Measurements from ENCODE around the gene RPL7A. TPM values are rescaled to one million over a fixed set of nuclear protein-coding genes. Genes with fewer than 3 reads are reported as not detected.

The RPL7A gene
- total and polyA plus RNA-seq, 2 donors (not counting 3 experiments of a cell fraction or from before 2014, with no cell fraction given): 2,112 to 2,329 TPM

DNA sequence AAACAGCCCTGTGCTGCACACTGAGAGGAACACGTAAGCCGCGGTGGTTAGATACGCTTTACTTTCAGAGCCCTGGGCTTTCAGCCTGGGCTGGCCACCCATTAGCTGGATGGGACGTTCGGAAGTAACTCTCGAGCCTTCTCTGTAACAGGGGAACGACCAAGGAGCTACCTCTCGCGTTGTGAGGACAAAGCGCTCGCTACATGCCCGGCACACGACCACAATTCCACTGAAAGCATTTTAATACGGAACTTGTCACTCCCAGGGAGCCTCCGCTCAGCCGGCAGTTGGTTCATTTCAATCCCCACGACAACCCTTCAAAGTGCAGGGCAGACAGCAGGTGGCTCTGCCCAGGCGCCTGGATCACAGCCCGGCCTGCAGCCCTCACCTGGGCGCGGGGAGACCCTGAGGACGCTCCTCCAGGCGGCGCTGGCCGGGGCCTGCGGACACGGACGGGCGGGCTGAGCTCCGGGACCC, 7.9 kb downstream of the RPL7A start:
- Histone ChIP-seq H2AFZ (ENCODE audit: low read depth, low read length) (no peak overlapping the region), H3K9ac (replicated peaks; ENCODE audit: extremely low read depth, insufficient read depth, low read length) (peak overlapping the region; percentile 78), H3K36me3 (ENCODE audit: control insufficient read depth in 2 of 2, extremely low read depth in 1 of 2, insufficient read depth in 2 of 2, low read length in 2 of 2) (peaks cover 6 to 22% of the 10 kb centered on the region in 2 experiments), H4K20me1 (replicated peaks; ENCODE audit: control insufficient read depth, extremely low read depth, insufficient read depth, low read length) (no peaks in the 10 kb centered on the region), H3K9me3 (replicated peaks; ENCODE audit: control insufficient read depth, insufficient read depth, low read length) (no peaks in the 10 kb centered on the region), H3K79me2 (ENCODE audit: control insufficient read depth, insufficient read depth, low read length) (no peaks in the 10 kb centered on the region), H3K4me1 (ENCODE audit: control insufficient read depth, extremely low read depth, insufficient read depth, low read length) (peaks cover 10% of the 10 kb centered on the region), H3K4me3 (replicated peaks in 1 of 3; ENCODE audit: insufficient read depth in 1 of 3, low read depth in 1 of 3, low read length in 3 of 3) (peak overlapping the region; percentile 62 to 78 (median 77)), H3K27ac (ENCODE audit: insufficient read depth, low read depth, low read length) (peak overlapping the region; percentile 60), H3K4me2 (ENCODE audit: insufficient read depth, low read length) (peak overlapping the region; percentile 72), H3K27me3 (ENCODE audit: control insufficient read depth in 2 of 2, insufficient read depth in 2 of 2, low read length in 2 of 2) (no peaks in the 10 kb centered on the region), H3K9me1 (replicated peaks; ENCODE audit: control insufficient read depth, extremely low read depth, insufficient read depth, low read length) (no peaks in the 10 kb centered on the region)
- dilution Hi-C loops (cut with MboI; ENCODE audit: extremely low pct_ligation_motif_present, low sequenced_read_pairs) (no loop called here), intact Hi-C loops (cut with micrococcal nuclease) (loop anchor here (1.0 to 2.0 kb wide), 3 partner anchors 19 to 130 kb away; partner anchors contain the start of gene SLC2A6)
- POLR2A ChIA-PET: interaction anchor here (1.0 to 1.5 kb wide), 2 partner anchors 8 to 9 kb away, joined by 3 to 10 read pairs; partner anchors contain the start of genes MED22 and RPL7A
- TF ChIP-seq, protein P1, sequence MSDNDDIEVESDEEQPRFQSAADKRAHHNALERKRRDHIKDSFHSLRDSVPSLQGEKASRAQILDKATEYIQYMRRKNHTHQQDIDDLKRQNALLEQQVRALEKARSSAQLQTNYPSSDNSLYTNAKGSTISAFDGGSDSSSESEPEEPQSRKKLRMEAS (IDR thresholded peaks at IDR 0.05; ENCODE audit: insufficient read depth, insufficient read length): no peak
- TF ChIP-seq POLR2A (IDR thresholded peaks at IDR 0.05; ENCODE audit: low read depth, low read length) (no peak), JUN (IDR thresholded peaks at IDR 0.05; ENCODE audit: borderline replicate concordance, insufficient read depth, insufficient read length, low read depth) (no peak), GATA2 (IDR thresholded peaks at IDR 0.05; ENCODE audit: insufficient read depth, insufficient read length, low read depth, low read length) (no peak), POLR2AphosphoS5 (IDR thresholded peaks at IDR 0.05; ENCODE audit: insufficient read depth, low read depth, low read length) (no peak), EZH2 (IDR thresholded peaks at IDR 0.05; ENCODE audit: borderline replicate concordance, low read depth, low read length, severe bottlenecking) (no peak)
- TF ChIP-seq, protein P2, sequence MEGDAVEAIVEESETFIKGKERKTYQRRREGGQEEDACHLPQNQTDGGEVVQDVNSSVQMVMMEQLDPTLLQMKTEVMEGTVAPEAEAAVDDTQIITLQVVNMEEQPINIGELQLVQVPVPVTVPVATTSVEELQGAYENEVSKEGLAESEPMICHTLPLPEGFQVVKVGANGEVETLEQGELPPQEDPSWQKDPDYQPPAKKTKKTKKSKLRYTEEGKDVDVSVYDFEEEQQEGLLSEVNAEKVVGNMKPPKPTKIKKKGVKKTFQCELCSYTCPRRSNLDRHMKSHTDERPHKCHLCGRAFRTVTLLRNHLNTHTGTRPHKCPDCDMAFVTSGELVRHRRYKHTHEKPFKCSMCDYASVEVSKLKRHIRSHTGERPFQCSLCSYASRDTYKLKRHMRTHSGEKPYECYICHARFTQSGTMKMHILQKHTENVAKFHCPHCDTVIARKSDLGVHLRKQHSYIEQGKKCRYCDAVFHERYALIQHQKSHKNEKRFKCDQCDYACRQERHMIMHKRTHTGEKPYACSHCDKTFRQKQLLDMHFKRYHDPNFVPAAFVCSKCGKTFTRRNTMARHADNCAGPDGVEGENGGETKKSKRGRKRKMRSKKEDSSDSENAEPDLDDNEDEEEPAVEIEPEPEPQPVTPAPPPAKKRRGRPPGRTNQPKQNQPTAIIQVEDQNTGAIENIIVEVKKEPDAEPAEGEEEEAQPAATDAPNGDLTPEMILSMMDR (IDR thresholded peaks at IDR 0.05; ENCODE audit: extremely low read depth in 1 of 2, insufficient read depth in 1 of 2, low read depth in 1 of 2, low read length in 2 of 2): peak in 1 of 2 donors; percentile 9
- FAIRE-seq (peak; percentile 76), DNase-seq (ENCODE audit: low read depth, low spot score) (peak; percentile 46)
- CTCF ChIA-PET: interaction anchor here (1.2 to 1.4 kb wide), 5 partner anchors 14 to 170 kb away, joined by 5 to 7 read pairs (median 5); no protein-coding TSS in a partner anchor
- no TSS peak for BruUV-seq (replicated peaks)
